HepG2 (cell line): ENCODE results near the gene ANKRD35. TPM values are rescaled to one million over a fixed set of nuclear protein-coding genes. Genes with fewer than 3 reads are reported as not detected.
A peak's percentile ranks its signal among the peaks of the same experiment; 100 is the strongest.
"Not testable (repeated sequence)": the region's sequence is repeated elsewhere in the genome, so short reads cannot be mapped to it uniquely, and the experiment has no call there.

Experiments
- ATAC-seq: fragments of 200-7000 bp; cut with Tn5 transposase; 3 replicates; pipeline ENCODE4 v1.9.1; 2020; ENCODE audit warnings: mild to moderate bottlenecking, moderate library complexity
- BruUV-seq: library from RNA; stranded (reverse); fragments of 400-500 nt; replicated peaks from 2 replicates; lab custom pipeline; 2021; lab: Mats Ljungman, UMichigan
- CTCF ChIA-PET: fragments of 300-600 bp; formaldehyde crosslinking; extraction: SDS; loops from one replicate; lab custom pipeline; 2021; ENCODE audit warnings: low total read pairs, inconsistent platforms, low intra/inter-chr PET ratio; lab: Yijun Ruan, JAX
- POLR2A ChIA-PET: fragments of 350-600 bp; sonication (Branson Sonifier 250); formaldehyde crosslinking; loops from one replicate; lab custom pipeline; 2020; ENCODE audit warnings: antibody characterized with exemption, inconsistent platforms; lab: Yijun Ruan, JAX
- DNase-seq: peaks from one replicate; pipeline ENCODE4 v3.0.0-alpha.2; 2015; ENCODE audit warnings: low spot score
- FAIRE-seq: peaks from 3 replicates; lab custom pipeline; 2011; peaks lifted over from hg19 to GRCh38; lab: Jason Lieb, UNC
- H2AFZ ChIP-seq: one replicate; pipeline ENCODE4 v1.6.1; 2011; ENCODE audit warnings: low read length, inconsistent platforms
- H3K27ac ChIP-seq: fragments of 300-600 bp; 3 replicates; pipeline ENCODE4 v1.8.0; 2011; ENCODE audit warnings: mixed run types, mild to moderate bottlenecking, mixed read lengths, low read length, inconsistent platforms; ENCODE audit not compliant: insufficient read depth; ENCODE audit errors: extremely low read length
- H3K27me3 ChIP-seq, 2 experiments: fragments of 200-600 bp in 1 of 2; 2 replicates in 1 of 2; 3 replicates in 1 of 2; pipeline versions ENCODE4 v1.6.0 to v1.8.0; 2011; ENCODE audit warnings: low read length in 2 of 2, mild to moderate bottlenecking in 2 of 2, moderate library complexity in 2 of 2, inconsistent platforms in 1 of 2; ENCODE audit not compliant: insufficient read depth in 2 of 2, control insufficient read depth in 1 of 2
- H3K36me3 ChIP-seq, 2 experiments: fragments of 200-600 bp in 1 of 2; replicated peaks in 1 of 2; 2 replicates in 1 of 2; 3 replicates in 1 of 2; pipeline versions ENCODE4 v1.5.1 to v1.8.0; 2011; ENCODE audit warnings: low read length in 2 of 2, inconsistent platforms in 1 of 2; ENCODE audit not compliant: insufficient read depth in 2 of 2, control insufficient read depth in 1 of 2
- H3K4me1 ChIP-seq: 2 replicates; pipeline ENCODE4 v1.5.1; 2012; ENCODE audit warnings: low read length, inconsistent platforms; ENCODE audit not compliant: insufficient read depth
- H3K4me2 ChIP-seq: 2 replicates; pipeline ENCODE4 v1.6.0; 2011; ENCODE audit warnings: low read depth, low read length, inconsistent platforms
- H3K4me3 ChIP-seq, 3 experiments: fragments of 200-600 bp in 1 of 3; sonication (generic), shearing (Covaris generic) in 1 of 3; replicated peaks in 1 of 3; 2 replicates each; pipeline ENCODE4 v1.5.1; 2011 to 2016; ENCODE audit warnings: low read length in 3 of 3, inconsistent platforms in 2 of 3, low read depth in 2 of 3, mild to moderate bottlenecking in 2 of 3, control low read depth in 1 of 3, mixed read lengths in 1 of 3; ENCODE audit not compliant: insufficient read depth in 1 of 3
- H3K79me2 ChIP-seq: one replicate; pipeline ENCODE4 v1.6.1; 2011; ENCODE audit warnings: low read length, inconsistent platforms; ENCODE audit not compliant: insufficient read depth
- H3K9ac ChIP-seq: 2 replicates; pipeline ENCODE4 v1.6.0; 2011; ENCODE audit warnings: mild to moderate bottlenecking, low read depth, low read length, inconsistent platforms; ENCODE audit not compliant: insufficient read depth
- H3K9me3 ChIP-seq: 2 replicates; pipeline ENCODE4 v1.5.1; 2012; ENCODE audit warnings: mild to moderate bottlenecking, low read length
- H4K20me1 ChIP-seq: 2 replicates; pipeline ENCODE4 v1.6.0; 2011; ENCODE audit warnings: inconsistent platforms, mild to moderate bottlenecking, low read length, moderate library complexity; ENCODE audit not compliant: insufficient read depth
- KDM1A ChIP-seq: IDR thresholded peaks from 2 replicates; pipeline ENCODE4 v1.6.1; 2016; ENCODE audit warnings: missing compliant biosample characterization
- RFXANK ChIP-seq: IDR thresholded peaks from 2 replicates; pipeline ENCODE4 v1.6.1; 2016
- ZBTB1 ChIP-seq: sonication (generic); formaldehyde crosslinking; IDR thresholded peaks from 2 replicates; pipeline ENCODE4 v1.4.0; 2020; ENCODE audit warnings: missing genetic modification reagents, borderline replicate concordance
- ZNF121 ChIP-seq: sonication (generic); formaldehyde crosslinking; IDR thresholded peaks from 2 replicates; pipeline ENCODE4 v1.5.0; 2020; ENCODE audit warnings: mild to moderate bottlenecking, missing genetic modification reagents
- ZNF446 ChIP-seq: sonication (generic); formaldehyde crosslinking; IDR thresholded peaks from 2 replicates; pipeline ENCODE4 v1.5.0; 2020; ENCODE audit warnings: mild to moderate bottlenecking, missing genetic modification reagents
- WGBS: methylation state at CpG from one replicate; pipeline ENCODE4 v1.1.6; 2017; ENCODE audit warnings: low lambda C conversion rate; 5-methylcytosine and 5-hydroxymethylcytosine counted together
- in situ Hi-C: cut with HindIII; loops from 2 replicates; pipeline ENCODE4 v1.10.0; 2017; ENCODE audit warnings: low pct_unique_long_range_greater_than_20kb; ENCODE audit not compliant: extremely low pct_ligation_motif_present
- intact Hi-C: fragments of 100-400 bp; cut with micrococcal nuclease; formaldehyde crosslinking; loops from one replicate; pipeline ENCODE4 v1.10.0; 2022; ENCODE audit not compliant: unreplicated experiment
- polyA plus RNA-seq, 8 experiments: library from polyadenylated mRNA; depleted of rRNA in 3 of 8; stranded (reverse) in 7 of 8; unstranded in 1 of 8; fragments of >200 nt; fragmentation: Illumina TruSeq in 4 of 8; extraction: Trizol in 4 of 8; gene quantifications; 2 replicates each; pipeline versions ENCODE4 v1.2.1 to v1.2.3, GENCODE V29; 2011 to 2016; ENCODE audit warnings: low read depth in 4 of 8, missing spikeins in 1 of 8, mixed read lengths in 1 of 8; ENCODE audit not compliant: insufficient read depth in 1 of 8
- total RNA-seq, 5 experiments: library from RNA; depleted of rRNA; stranded (reverse); fragments of >200 nt; fragmentation: Illumina TruSeq; extraction: Trizol; gene quantifications; 2 replicates each; pipeline ENCODE4 v1.2.3, GENCODE V29; 2016; ENCODE audit warnings: low read depth in 1 of 5

Gene ANKRD35
- total and polyA plus RNA-seq, 2 of the 13 experiments (the other 11 are each of a cell fraction or from before 2014, with no cell fraction given): 0.02 TPM; not detected in 1

GRCh38 chr1:145837656-145838055 is 48.0 kb downstream of the ANKRD35 start:
- Histone ChIP-seq H2AFZ (no peak overlapping the region), H3K9ac (no peak overlapping the region), H3K4me3 (no peak overlapping the region), H3K36me3 (peaks cover 34 to 77% of the 10 kb centered on the region in 2 experiments), H3K4me1 (no peaks in the 10 kb centered on the region), H3K27me3 (no peaks in the 10 kb centered on the region), H4K20me1 (no peaks in the 10 kb centered on the region), H3K79me2 (no peaks in the 10 kb centered on the region), H3K9me3 (no peaks in the 10 kb centered on the region), H3K4me2 (no peak overlapping the region), H3K27ac (no peak overlapping the region)
- FAIRE-seq: no peak
- ATAC-seq: no peak
- TF ChIP-seq KDM1A: no peak
- no peak for TF ChIP-seq RFXANK (CRISPR knock-in tag)
- TF ChIP-seq ZNF446 (CRISPR knock-in tag): no peak
- TF ChIP-seq ZBTB1 (CRISPR knock-in tag): no peak
- intact Hi-C loops: no loop called here
- ChIA-PET CTCF (no interaction called here), POLR2A (no interaction called here)
- no peak for DNase-seq
- in situ Hi-C loops: no loop called here
- 100% methylated on average over 1 of the region's 1 CpG for WGBS
- BruUV-seq: TSS peak; percentile 26

- BruUV-seq, CTCF ChIA-PET: not testable (repeated sequence)
- peaks cover 21 to 75% of the 10 kb centered on the region in 2 experiments for H3K36me3 ChIP-seq
Observed at GRCh38 chr1:145830810-145831209, 54.9 kb downstream of the ANKRD35 start.

More at GRCh38 chr1:145830810-145831209, 54.9 kb downstream of the ANKRD35 start:
- H3K4me3 ChIP-seq, H3K4me1 ChIP-seq, H4K20me1 ChIP-seq, H2AFZ ChIP-seq, H3K27me3 ChIP-seq, H3K9me3 ChIP-seq, FAIRE-seq, DNase-seq, H3K27ac ChIP-seq, POLR2A ChIA-PET, intact Hi-C loops, H3K9ac ChIP-seq, H3K79me2 ChIP-seq, ATAC-seq, in situ Hi-C loops, H3K4me2 ChIP-seq: not testable (repeated sequence)
- 92% methylated on average over 2 of the region's 2 CpGs for WGBS
- TF ChIP-seq ZNF121: peak; percentile 81
